ENCODE measurements around the gene PPP1R11. TPM values are rescaled to one million over a fixed set of nuclear protein-coding genes. Genes with fewer than 3 reads are reported as not detected.

PPP1R11 gene
- total and polyA plus RNA-seq, 2 of the 13 experiments (the other 11 are each of a cell fraction or from before 2014, with no cell fraction given), result 32.1 to 58.9 TPM

DNA sequence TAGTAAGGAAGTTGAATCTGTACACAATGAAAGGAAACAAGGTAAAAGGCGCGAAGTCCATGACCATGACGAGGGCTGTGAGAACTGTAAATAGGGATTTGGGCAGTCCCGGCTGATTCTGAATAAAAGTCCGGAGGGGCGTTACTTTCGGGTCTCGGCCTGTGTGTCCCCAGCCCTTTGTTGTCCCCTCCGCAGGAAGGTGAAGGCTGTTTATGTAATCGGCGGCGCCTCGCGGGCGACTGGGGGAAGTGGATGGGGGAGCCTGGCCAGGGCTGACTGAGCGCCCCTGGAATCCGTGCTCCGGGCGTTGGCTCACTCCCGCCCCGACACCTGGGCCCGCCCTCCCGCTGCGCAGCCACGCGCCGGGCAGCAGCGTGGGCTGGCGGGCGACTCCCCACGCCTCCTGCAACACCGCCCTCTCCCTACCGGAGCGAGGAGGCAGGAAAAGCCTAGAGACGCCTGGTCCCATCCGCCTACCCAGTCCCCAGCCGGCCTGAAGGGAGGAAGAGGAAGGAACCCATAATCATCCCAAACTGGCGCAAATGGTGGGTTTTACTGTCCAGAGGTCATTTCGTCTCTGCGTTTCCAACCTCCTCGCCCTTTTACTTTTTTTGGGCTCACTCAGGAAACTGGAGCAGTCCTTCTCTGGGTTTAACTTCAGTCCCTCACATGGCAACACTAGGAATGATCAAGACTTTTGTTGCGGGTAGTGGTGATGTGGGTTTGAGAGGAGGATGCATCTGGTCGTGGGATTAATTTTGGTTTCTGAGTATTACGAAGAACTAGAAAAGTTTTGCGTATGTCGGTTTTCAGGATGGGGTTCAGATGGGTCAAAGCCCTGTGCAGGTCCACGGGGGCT lies 33.8 kb downstream of the PPP1R11 start (continued):
- no peak for TF ChIP-seq ZNF367 (CRISPR knock-in tag; IDR thresholded peaks at IDR 0.05; ENCODE audit: borderline replicate concordance)
- TF ChIP-seq ZNF775 (CRISPR knock-in tag; IDR thresholded peaks at IDR 0.05; ENCODE audit: borderline replicate concordance), result peak; percentile 56; the same call in 1 of the 2 replicates
- peak; percentile 76; the same call in 1 of the 2 replicates for TF ChIP-seq ZNF709 (CRISPR knock-in tag; IDR thresholded peaks at IDR 0.05)
- no peak for TF ChIP-seq ZNF83 (CRISPR knock-in tag; IDR thresholded peaks at IDR 0.05; ENCODE audit: borderline replicate concordance)
- TF ChIP-seq ATF1 (CRISPR knock-in tag; IDR thresholded peaks at IDR 0.05), result no peak
- no peak for TF ChIP-seq JARID2 (CRISPR knock-in tag; IDR thresholded peaks at IDR 0.05; ENCODE audit: insufficient replicate concordance)
- TF ChIP-seq, protein P1, sequence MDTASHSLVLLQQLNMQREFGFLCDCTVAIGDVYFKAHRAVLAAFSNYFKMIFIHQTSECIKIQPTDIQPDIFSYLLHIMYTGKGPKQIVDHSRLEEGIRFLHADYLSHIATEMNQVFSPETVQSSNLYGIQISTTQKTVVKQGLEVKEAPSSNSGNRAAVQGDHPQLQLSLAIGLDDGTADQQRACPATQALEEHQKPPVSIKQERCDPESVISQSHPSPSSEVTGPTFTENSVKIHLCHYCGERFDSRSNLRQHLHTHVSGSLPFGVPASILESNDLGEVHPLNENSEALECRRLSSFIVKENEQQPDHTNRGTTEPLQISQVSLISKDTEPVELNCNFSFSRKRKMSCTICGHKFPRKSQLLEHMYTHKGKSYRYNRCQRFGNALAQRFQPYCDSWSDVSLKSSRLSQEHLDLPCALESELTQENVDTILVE (CRISPR knock-in tag; IDR thresholded peaks at IDR 0.05), result no peak
- TF ChIP-seq KLF9 (CRISPR knock-in tag; IDR thresholded peaks at IDR 0.05; ENCODE audit: low read depth), result 0 out of 2 replicates have a peak, but pooled peaks have one; percentile 27
- peak; percentile 88 for TF ChIP-seq ZBTB38 (CRISPR knock-in tag; IDR thresholded peaks at IDR 0.05)
- TF ChIP-seq, protein P2, sequence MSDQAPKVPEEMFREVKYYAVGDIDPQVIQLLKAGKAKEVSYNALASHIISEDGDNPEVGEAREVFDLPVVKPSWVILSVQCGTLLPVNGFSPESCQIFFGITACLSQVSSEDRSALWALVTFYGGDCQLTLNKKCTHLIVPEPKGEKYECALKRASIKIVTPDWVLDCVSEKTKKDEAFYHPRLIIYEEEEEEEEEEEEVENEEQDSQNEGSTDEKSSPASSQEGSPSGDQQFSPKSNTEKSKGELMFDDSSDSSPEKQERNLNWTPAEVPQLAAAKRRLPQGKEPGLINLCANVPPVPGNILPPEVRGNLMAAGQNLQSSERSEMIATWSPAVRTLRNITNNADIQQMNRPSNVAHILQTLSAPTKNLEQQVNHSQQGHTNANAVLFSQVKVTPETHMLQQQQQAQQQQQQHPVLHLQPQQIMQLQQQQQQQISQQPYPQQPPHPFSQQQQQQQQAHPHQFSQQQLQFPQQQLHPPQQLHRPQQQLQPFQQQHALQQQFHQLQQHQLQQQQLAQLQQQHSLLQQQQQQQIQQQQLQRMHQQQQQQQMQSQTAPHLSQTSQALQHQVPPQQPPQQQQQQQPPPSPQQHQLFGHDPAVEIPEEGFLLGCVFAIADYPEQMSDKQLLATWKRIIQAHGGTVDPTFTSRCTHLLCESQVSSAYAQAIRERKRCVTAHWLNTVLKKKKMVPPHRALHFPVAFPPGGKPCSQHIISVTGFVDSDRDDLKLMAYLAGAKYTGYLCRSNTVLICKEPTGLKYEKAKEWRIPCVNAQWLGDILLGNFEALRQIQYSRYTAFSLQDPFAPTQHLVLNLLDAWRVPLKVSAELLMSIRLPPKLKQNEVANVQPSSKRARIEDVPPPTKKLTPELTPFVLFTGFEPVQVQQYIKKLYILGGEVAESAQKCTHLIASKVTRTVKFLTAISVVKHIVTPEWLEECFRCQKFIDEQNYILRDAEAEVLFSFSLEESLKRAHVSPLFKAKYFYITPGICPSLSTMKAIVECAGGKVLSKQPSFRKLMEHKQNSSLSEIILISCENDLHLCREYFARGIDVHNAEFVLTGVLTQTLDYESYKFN (CRISPR knock-in tag; conservative IDR thresholded peaks at IDR 0.05), result peak; percentile 89
- TF ChIP-seq ZMYM2 (CRISPR knock-in tag; IDR thresholded peaks at IDR 0.05), result no peak
- no peak; the same call in 1 of the 2 replicates for TF ChIP-seq HOXA3 (CRISPR knock-in tag; IDR thresholded peaks at IDR 0.05)
- TF ChIP-seq NONO (IDR thresholded peaks at IDR 0.05), result no peak
- TF ChIP-seq NONO (CRISPR knock-in tag; conservative IDR thresholded peaks at IDR 0.05), result peak; percentile 36; the same call in 1 of the 2 replicates
- no peak for TF ChIP-seq ZFAT (CRISPR knock-in tag; conservative IDR thresholded peaks at IDR 0.05)
- TF ChIP-seq HNRNPUL1 (IDR thresholded peaks at IDR 0.05; ENCODE audit: low read depth, low read length), result no peak
- TF ChIP-seq ZNF562 (CRISPR knock-in tag; IDR thresholded peaks at IDR 0.05; ENCODE audit: borderline replicate concordance), result no peak
- TF ChIP-seq, protein P3, sequence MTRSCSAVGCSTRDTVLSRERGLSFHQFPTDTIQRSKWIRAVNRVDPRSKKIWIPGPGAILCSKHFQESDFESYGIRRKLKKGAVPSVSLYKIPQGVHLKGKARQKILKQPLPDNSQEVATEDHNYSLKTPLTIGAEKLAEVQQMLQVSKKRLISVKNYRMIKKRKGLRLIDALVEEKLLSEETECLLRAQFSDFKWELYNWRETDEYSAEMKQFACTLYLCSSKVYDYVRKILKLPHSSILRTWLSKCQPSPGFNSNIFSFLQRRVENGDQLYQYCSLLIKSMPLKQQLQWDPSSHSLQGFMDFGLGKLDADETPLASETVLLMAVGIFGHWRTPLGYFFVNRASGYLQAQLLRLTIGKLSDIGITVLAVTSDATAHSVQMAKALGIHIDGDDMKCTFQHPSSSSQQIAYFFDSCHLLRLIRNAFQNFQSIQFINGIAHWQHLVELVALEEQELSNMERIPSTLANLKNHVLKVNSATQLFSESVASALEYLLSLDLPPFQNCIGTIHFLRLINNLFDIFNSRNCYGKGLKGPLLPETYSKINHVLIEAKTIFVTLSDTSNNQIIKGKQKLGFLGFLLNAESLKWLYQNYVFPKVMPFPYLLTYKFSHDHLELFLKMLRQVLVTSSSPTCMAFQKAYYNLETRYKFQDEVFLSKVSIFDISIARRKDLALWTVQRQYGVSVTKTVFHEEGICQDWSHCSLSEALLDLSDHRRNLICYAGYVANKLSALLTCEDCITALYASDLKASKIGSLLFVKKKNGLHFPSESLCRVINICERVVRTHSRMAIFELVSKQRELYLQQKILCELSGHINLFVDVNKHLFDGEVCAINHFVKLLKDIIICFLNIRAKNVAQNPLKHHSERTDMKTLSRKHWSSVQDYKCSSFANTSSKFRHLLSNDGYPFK (CRISPR knock-in tag; IDR thresholded peaks at IDR 0.05; ENCODE audit: borderline replicate concordance), result peak; percentile 78; the same call in 1 of the 2 replicates
- 0 out of 2 replicates have a peak, but pooled peaks have one; percentile 64 for TF ChIP-seq TOE1 (CRISPR knock-in tag; IDR thresholded peaks at IDR 0.05)
- peak; percentile 77 for TF ChIP-seq NCOA2 (CRISPR knock-in tag; IDR thresholded peaks at IDR 0.05)
